Liver (tissue), 9 donors: ENCODE results near the gene CACNA1D. TPM values are rescaled to one million over a fixed set of nuclear protein-coding genes. Genes with fewer than 3 reads are reported as not detected.

Experiments
- DNase-seq: peaks from one replicate; pipeline ENCODE4 v3.0.0-alpha.2; 2017; ENCODE audit warnings: low spot score
- H3K27ac ChIP-seq, 2 donors: one replicate each; pipeline ENCODE4 v1.7.0; 2013; ENCODE audit warnings: inconsistent platforms in 2 of 2, low read length in 2 of 2, control low read depth in 1 of 2, low read depth in 1 of 2, mild to moderate bottlenecking in 1 of 2
- H3K27me3 ChIP-seq, 4 donors: one replicate each; pipeline versions ENCODE4 v1.6.1 to v1.7.0; 2013; ENCODE audit warnings: low read length in 3 of 4, inconsistent platforms in 1 of 4, mild to moderate bottlenecking in 1 of 4, moderate library complexity in 1 of 4; ENCODE audit not compliant: control insufficient read depth in 4 of 4, insufficient read depth in 4 of 4
- H3K36me3 ChIP-seq, 4 donors: one replicate each; pipeline versions ENCODE4 v1.6.1 to v1.7.0; 2013; ENCODE audit warnings: low read length in 3 of 4, mild to moderate bottlenecking in 3 of 4, low read depth in 1 of 4, moderate library complexity in 1 of 4; ENCODE audit not compliant: control insufficient read depth in 4 of 4, insufficient read depth in 3 of 4
- H3K4me1 ChIP-seq, 4 donors: one replicate each; pipeline versions ENCODE4 v1.6.1 to v1.7.0; 2013; ENCODE audit warnings: low read length in 3 of 4, mild to moderate bottlenecking in 3 of 4, moderate library complexity in 1 of 4; ENCODE audit not compliant: control insufficient read depth in 4 of 4, insufficient read depth in 4 of 4
- H3K4me3 ChIP-seq, 3 donors: one replicate each; pipeline versions ENCODE4 v1.6.1 to v1.7.0; 2013; ENCODE audit warnings: low read length in 3 of 3, control low read depth in 1 of 3, low read depth in 1 of 3, mild to moderate bottlenecking in 1 of 3
- H3K9ac ChIP-seq, 2 donors: one replicate each; pipeline ENCODE4 v1.7.0; 2013; ENCODE audit warnings: low read length in 2 of 2, mild to moderate bottlenecking in 2 of 2, moderate library complexity in 2 of 2, control low read depth in 1 of 2, low read depth in 1 of 2
- H3K9me3 ChIP-seq, 4 donors: one replicate each; pipeline versions ENCODE4 v1.6.1 to v1.7.0; 2013; ENCODE audit warnings: low read length in 3 of 4; ENCODE audit not compliant: control insufficient read depth in 4 of 4
- ATF3 ChIP-seq: IDR thresholded peaks from 2 replicates; pipeline ENCODE4 v1.6.1; 2016; ENCODE audit warnings: antibody characterized with exemption
- CTCF ChIP-seq: fragments of 150-350 bp; IDR thresholded peaks from 2 replicates; pipeline ENCODE4 v1.5.1; 2017; ENCODE audit warnings: improper control_type of control experiment, low read depth, low read length; ENCODE audit not compliant: missing input control
- FOXA1 ChIP-seq: IDR thresholded peaks from 2 replicates; pipeline ENCODE4 v1.6.1; 2016; ENCODE audit warnings: antibody characterized with exemption
- FOXA2 ChIP-seq: IDR thresholded peaks from 2 replicates; pipeline ENCODE4 v1.6.1; 2016; ENCODE audit warnings: antibody characterized with exemption
- GABPA ChIP-seq, 2 donors: IDR thresholded peaks in 1 of 2; conservative IDR thresholded peaks in 1 of 2; 2 replicates each; pipeline ENCODE4 v1.6.1; 2016; ENCODE audit warnings: antibody characterized with exemption in 2 of 2, mild to moderate bottlenecking in 1 of 2, moderate library complexity in 1 of 2
- HNF4A ChIP-seq, 2 donors: conservative IDR thresholded peaks; 2 replicates each; pipeline ENCODE4 v1.6.1; 2016; ENCODE audit warnings: antibody characterized with exemption in 2 of 2, mild to moderate bottlenecking in 2 of 2
- HNF4G ChIP-seq: IDR thresholded peaks from 2 replicates; pipeline ENCODE4 v1.6.1; 2016; ENCODE audit warnings: antibody characterized with exemption
- JUND ChIP-seq, 2 donors: IDR thresholded peaks; 2 replicates each; pipeline ENCODE4 v1.6.1; 2016; ENCODE audit warnings: antibody characterized with exemption in 2 of 2
- MAX ChIP-seq: IDR thresholded peaks from 2 replicates; pipeline ENCODE4 v1.6.1; 2016; ENCODE audit warnings: antibody characterized with exemption
- NR2F2 ChIP-seq: IDR thresholded peaks from 2 replicates; pipeline ENCODE4 v1.6.1; 2016; ENCODE audit warnings: antibody characterized with exemption
- RAD21 ChIP-seq, 2 donors: IDR thresholded peaks; 2 replicates each; pipeline ENCODE4 v1.6.1; 2016; ENCODE audit warnings: antibody characterized with exemption in 2 of 2, mild to moderate bottlenecking in 2 of 2
- RXRA ChIP-seq, 2 donors: IDR thresholded peaks; 2 replicates each; pipeline ENCODE4 v1.6.1; 2017 to 2018; ENCODE audit warnings: antibody characterized with exemption in 2 of 2, mild to moderate bottlenecking in 1 of 2
- SP1 ChIP-seq: IDR thresholded peaks from 2 replicates; pipeline ENCODE4 v1.6.1; 2018; ENCODE audit warnings: antibody characterized with exemption, mild to moderate bottlenecking
- TAF1 ChIP-seq: conservative IDR thresholded peaks from 2 replicates; pipeline ENCODE4 v1.6.1; 2016; ENCODE audit warnings: antibody characterized with exemption, mild to moderate bottlenecking
- YY1 ChIP-seq: IDR thresholded peaks from 2 replicates; pipeline ENCODE4 v1.6.1; 2016; ENCODE audit warnings: antibody characterized with exemption, mild to moderate bottlenecking
- WGBS: extraction: QIAGEN DNeasy Blood & Tissue Kit; methylation state at CpG from one replicate; pipeline ENCODE4 v1.1.7; 2013; 5-methylcytosine and 5-hydroxymethylcytosine counted together
- polyA plus RNA-seq, 2 donors: library from polyadenylated mRNA; stranded (reverse) in 1 of 2; unstranded in 1 of 2; fragments of 200-250 nt in 1 of 2; fragments of >200 nt in 1 of 2; fragmentation: Nextera tagmentation in 1 of 2; extraction: Ambion mirVana in 1 of 2; gene quantifications; one replicate each; pipeline versions ENCODE4 v1.2.1 to v1.2.3, GENCODE V29; 2013 to 2015
- total RNA-seq, 2 donors: library from RNA; depleted of rRNA; stranded (reverse); fragments of >200 nt; gene quantifications; one replicate each; pipeline ENCODE4 v1.2.3, GENCODE V29; 2014
- TF ChIP-seq, protein P1 (sequence below): IDR thresholded peaks from 2 replicates; pipeline ENCODE4 v1.6.1; 2016; ENCODE audit warnings: antibody characterized with exemption, mild to moderate bottlenecking
- donor health status: healthy.
- donor health status: healthy.
- donor health status: healthy.
- donor health status: healthy.
- donor health status: healthy.

CACNA1D gene
- total and polyA plus RNA-seq, 4 donors = 1.8 to 18.9 (median 3.4) TPM

GRCh38 chr3:53815067-53815466 lies 320.7 kb downstream of the CACNA1D start (continued):
- TF ChIP-seq, protein P1, sequence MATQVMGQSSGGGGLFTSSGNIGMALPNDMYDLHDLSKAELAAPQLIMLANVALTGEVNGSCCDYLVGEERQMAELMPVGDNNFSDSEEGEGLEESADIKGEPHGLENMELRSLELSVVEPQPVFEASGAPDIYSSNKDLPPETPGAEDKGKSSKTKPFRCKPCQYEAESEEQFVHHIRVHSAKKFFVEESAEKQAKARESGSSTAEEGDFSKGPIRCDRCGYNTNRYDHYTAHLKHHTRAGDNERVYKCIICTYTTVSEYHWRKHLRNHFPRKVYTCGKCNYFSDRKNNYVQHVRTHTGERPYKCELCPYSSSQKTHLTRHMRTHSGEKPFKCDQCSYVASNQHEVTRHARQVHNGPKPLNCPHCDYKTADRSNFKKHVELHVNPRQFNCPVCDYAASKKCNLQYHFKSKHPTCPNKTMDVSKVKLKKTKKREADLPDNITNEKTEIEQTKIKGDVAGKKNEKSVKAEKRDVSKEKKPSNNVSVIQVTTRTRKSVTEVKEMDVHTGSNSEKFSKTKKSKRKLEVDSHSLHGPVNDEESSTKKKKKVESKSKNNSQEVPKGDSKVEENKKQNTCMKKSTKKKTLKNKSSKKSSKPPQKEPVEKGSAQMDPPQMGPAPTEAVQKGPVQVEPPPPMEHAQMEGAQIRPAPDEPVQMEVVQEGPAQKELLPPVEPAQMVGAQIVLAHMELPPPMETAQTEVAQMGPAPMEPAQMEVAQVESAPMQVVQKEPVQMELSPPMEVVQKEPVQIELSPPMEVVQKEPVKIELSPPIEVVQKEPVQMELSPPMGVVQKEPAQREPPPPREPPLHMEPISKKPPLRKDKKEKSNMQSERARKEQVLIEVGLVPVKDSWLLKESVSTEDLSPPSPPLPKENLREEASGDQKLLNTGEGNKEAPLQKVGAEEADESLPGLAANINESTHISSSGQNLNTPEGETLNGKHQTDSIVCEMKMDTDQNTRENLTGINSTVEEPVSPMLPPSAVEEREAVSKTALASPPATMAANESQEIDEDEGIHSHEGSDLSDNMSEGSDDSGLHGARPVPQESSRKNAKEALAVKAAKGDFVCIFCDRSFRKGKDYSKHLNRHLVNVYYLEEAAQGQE = no peak

- WGBS = 96% methylated on average over 7 of the region's 7 CpGs
These were observed 321.2 kb downstream of the CACNA1D start for GRCh38 chr3:53815651-53816050.

GRCh38 chr3:53816425-53816824 lies 322.0 kb downstream of the CACNA1D start:
- 71% methylated on average over 4 of the region's 4 CpGs for WGBS
- no peak overlapping the region for H3K27ac ChIP-seq
- H3K4me1 ChIP-seq = peaks cover 0 to 7% (median 0%) of the 10 kb centered on the region in 4 donors
- TF ChIP-seq TAF1 (no peak), RAD21 (IDR thresholded peaks at IDR 0.05) (no peak), HNF4G (no peak), YY1 (no peak), RXRA (IDR thresholded peaks at IDR 0.05) (no peak), MAX (no peak), GABPA (IDR thresholded peaks at IDR 0.05 in 1 of 2, conservative IDR thresholded peaks at IDR 0.05 in 1 of 2) (no peak), NR2F2 (no peak), HNF4A (conservative IDR thresholded peaks at IDR 0.05) (no peak), FOXA2 (no peak), SP1 (no peak), FOXA1 (no peak), CTCF (no peak), ATF3 (no peak), JUND (IDR thresholded peaks at IDR 0.05) (no peak)
- TF ChIP-seq, protein P1 = no peak
- H3K36me3 ChIP-seq = peaks cover 10 to 59% (median 38%) of the 10 kb centered on the region in 4 donors
- DNase-seq = no peak
- no peaks in the 10 kb centered on the region for H3K27me3 ChIP-seq
- no peak overlapping the region for H3K4me3 ChIP-seq
- no peaks in the 10 kb centered on the region for H3K9me3 ChIP-seq
- no peak overlapping the region for H3K9ac ChIP-seq

More at GRCh38 chr3:53815651-53816050, 321.2 kb downstream of the CACNA1D start:
- Histone ChIP-seq H3K4me3 (no peak overlapping the region), H3K9ac (no peak overlapping the region), H3K9me3 (no peaks in the 10 kb centered on the region), H3K27me3 (no peaks in the 10 kb centered on the region), H3K27ac (no peak overlapping the region), H3K4me1 (peaks cover 0 to 7% (median 0%) of the 10 kb centered on the region in 4 donors), H3K36me3 (peaks cover 10 to 51% (median 35%) of the 10 kb centered on the region in 4 donors)
- no peak for DNase-seq
- TF ChIP-seq GABPA (IDR thresholded peaks at IDR 0.05 in 1 of 2, conservative IDR thresholded peaks at IDR 0.05 in 1 of 2) (no peak), ATF3 (no peak), MAX (no peak)
